ENCODE measurements around the gene CNNM3.

The CNNM3 gene

GRCh38 chr2:96881349-96882195 is 65.5 kb downstream of the CNNM3 start:
- DNase-seq = no peak

DNA sequence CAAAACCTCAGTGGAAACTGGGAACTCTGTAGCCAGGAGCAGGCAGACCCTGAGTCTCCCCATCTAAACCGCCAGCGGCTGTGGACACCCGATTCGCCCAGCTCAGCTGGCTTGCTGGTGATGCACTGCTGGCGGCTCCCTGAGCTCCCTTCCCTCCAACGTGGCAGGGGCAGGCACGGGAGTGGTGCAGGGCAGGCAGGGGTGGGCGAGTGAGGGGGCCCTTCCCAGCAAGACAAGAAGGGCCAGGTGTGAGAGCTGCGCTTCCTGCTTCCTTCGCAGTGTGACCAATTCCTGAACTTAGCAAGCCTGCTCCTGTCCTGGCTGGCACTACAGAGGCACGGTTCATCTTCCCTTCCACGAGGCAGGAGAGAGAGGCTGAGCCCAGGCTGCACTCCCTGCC is 66.2 kb downstream of the CNNM3 start:
- no peak for DNase-seq

GRCh38 chr2:96882906-96883305 is 66.8 kb downstream of the CNNM3 start:
- DNase-seq = no peak

DNA sequence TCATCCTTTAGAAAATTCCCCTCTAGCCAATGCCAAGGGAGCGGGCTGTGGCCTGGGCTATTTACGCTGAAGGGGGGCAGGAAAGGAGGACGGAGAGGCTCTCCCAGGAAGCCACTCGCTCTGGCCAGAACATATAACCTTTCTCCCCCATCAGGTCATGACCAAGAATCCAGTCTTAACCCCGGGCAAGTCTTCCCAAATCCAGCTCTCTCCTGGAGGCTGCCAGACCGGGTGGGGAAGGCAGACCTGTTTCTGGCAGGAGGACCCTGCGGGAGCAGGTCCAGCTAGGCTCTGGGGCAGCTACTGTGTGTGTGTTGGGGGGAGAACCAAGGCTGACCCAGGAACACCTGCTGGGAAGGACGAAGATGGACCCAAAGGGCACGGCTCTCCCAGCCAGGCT is 67.2 kb downstream of the CNNM3 start:
- DNase-seq = no peak
